Endothelial cell of umbilical vein (primary cell): Measurements from ENCODE around the gene SAMD11. TPM values are rescaled to one million over a fixed set of nuclear protein-coding genes. Genes with fewer than 3 reads are reported as not detected.

Experiments used
- BruUV-seq: library from RNA; stranded (reverse); fragments of 400-500 nt; replicated peaks from 2 replicates; lab custom pipeline; 2021; lab: Mats Ljungman, UMichigan
- CTCF ChIA-PET: fragments of 300-600, 350-600 bp; sonication (Branson Sonifier 250); formaldehyde crosslinking; loops from one replicate; lab custom pipeline; 2021; ENCODE audit warnings: antibody characterized with exemption, inconsistent platforms; lab: Charles Lee
- POLR2A ChIA-PET: fragments of 300-600, 350-600 bp; sonication (Branson Sonifier 250); formaldehyde crosslinking; loops from one replicate; lab custom pipeline; 2021; ENCODE audit warnings: antibody characterized with exemption, inconsistent platforms; lab: Charles Lee
- DNase-seq: peaks from one replicate; pipeline ENCODE4 v3.0.0-alpha.2; 2011; ENCODE audit warnings: low read depth, low spot score
- FAIRE-seq: peaks from 2 replicates; lab custom pipeline; 2011; peaks lifted over from hg19 to GRCh38; lab: Jason Lieb, UNC
- H2AFZ ChIP-seq: 2 replicates; pipeline ENCODE4 v1.6.0; 2012; ENCODE audit warnings: low read depth, low read length, control low read depth, inconsistent platforms
- H3K27ac ChIP-seq: 2 replicates; pipeline ENCODE4 v1.5.1; 2011; ENCODE audit warnings: low read depth, mild to moderate bottlenecking, control low read depth, low read length, moderate library complexity; ENCODE audit not compliant: insufficient read depth
- H3K27me3 ChIP-seq, 2 experiments: 2 replicates each; pipeline versions ENCODE4 v1.6.0 to v1.6.1; 2011; ENCODE audit warnings: low read length in 2 of 2, mixed read lengths in 1 of 2; ENCODE audit not compliant: control insufficient read depth in 2 of 2, insufficient read depth in 2 of 2
- H3K36me3 ChIP-seq, 2 experiments: 2 replicates in 1 of 2; 3 replicates in 1 of 2; pipeline ENCODE4 v1.5.1; 2011; ENCODE audit warnings: low read length in 2 of 2, mild to moderate bottlenecking in 1 of 2, moderate library complexity in 1 of 2; ENCODE audit not compliant: control insufficient read depth in 2 of 2, insufficient read depth in 2 of 2; ENCODE audit errors: extremely low read depth in 1 of 2
- H3K4me1 ChIP-seq: 3 replicates; pipeline ENCODE4 v1.5.1; 2011; ENCODE audit warnings: mild to moderate bottlenecking, low read length; ENCODE audit not compliant: control insufficient read depth, insufficient read depth; ENCODE audit errors: extremely low read depth
- H3K4me2 ChIP-seq: 2 replicates; pipeline ENCODE4 v1.6.1; 2011; ENCODE audit warnings: low read length, control low read depth, mixed read lengths; ENCODE audit not compliant: insufficient read depth
- H3K4me3 ChIP-seq, 3 experiments: fragments of 200-600 bp in 1 of 3; sonication (generic), shearing (Covaris generic) in 1 of 3; replicated peaks in 1 of 3; 2 replicates each; pipeline ENCODE4 v1.5.1; 2011 to 2016; ENCODE audit warnings: control low read depth in 3 of 3, low read length in 3 of 3, mild to moderate bottlenecking in 2 of 3, inconsistent platforms in 1 of 3, low read depth in 1 of 3, moderate library complexity in 1 of 3; ENCODE audit not compliant: insufficient read depth in 1 of 3
- H3K79me2 ChIP-seq: 2 replicates; pipeline ENCODE4 v1.6.0; 2012; ENCODE audit warnings: low read length, inconsistent platforms; ENCODE audit not compliant: control insufficient read depth, insufficient read depth
- H3K9ac ChIP-seq: replicated peaks from 2 replicates; pipeline ENCODE3; 2011; ENCODE audit warnings: low read length, control low read depth; ENCODE audit not compliant: insufficient read depth; ENCODE audit errors: extremely low read depth
- H3K9me1 ChIP-seq: replicated peaks from 3 replicates; pipeline ENCODE4 v1.6.0; 2011; ENCODE audit warnings: mild to moderate bottlenecking, low read length; ENCODE audit not compliant: control insufficient read depth, insufficient read depth; ENCODE audit errors: extremely low read depth
- H3K9me3 ChIP-seq: replicated peaks from 2 replicates; pipeline ENCODE4 v1.5.1; 2012; ENCODE audit warnings: low read length, inconsistent platforms; ENCODE audit not compliant: control insufficient read depth, insufficient read depth
- H4K20me1 ChIP-seq: replicated peaks from 2 replicates; pipeline ENCODE3; 2011; ENCODE audit warnings: mild to moderate bottlenecking, low read length; ENCODE audit not compliant: control insufficient read depth, insufficient read depth; ENCODE audit errors: extremely low read depth
- CTCF ChIP-seq, 2 donors: IDR thresholded peaks; 1 replicate in 1 of 2; 2 replicates in 1 of 2; pipeline ENCODE4 v1.5.1; 2011; ENCODE audit warnings: low read length in 2 of 2, mild to moderate bottlenecking in 2 of 2, moderate library complexity in 2 of 2, control low read depth in 1 of 2, inconsistent platforms in 1 of 2, low read depth in 1 of 2; ENCODE audit not compliant: insufficient read depth in 1 of 2; ENCODE audit errors: extremely low read depth in 1 of 2
- EZH2 ChIP-seq: IDR thresholded peaks from 2 replicates; pipeline ENCODE4 v1.6.1; 2012; ENCODE audit warnings: borderline replicate concordance, low read depth, mild to moderate bottlenecking, moderate library complexity, low read length, inconsistent platforms; ENCODE audit not compliant: severe bottlenecking
- FOS ChIP-seq: IDR thresholded peaks from 2 replicates; pipeline ENCODE4 v1.6.1; 2011; ENCODE audit warnings: mild to moderate bottlenecking, low read length, moderate library complexity, borderline replicate concordance; ENCODE audit not compliant: insufficient read depth
- JUN ChIP-seq: IDR thresholded peaks from 2 replicates; pipeline ENCODE4 v1.6.1; 2011; ENCODE audit warnings: borderline replicate concordance, low read depth; ENCODE audit not compliant: insufficient read length, insufficient read depth
- MAX ChIP-seq: IDR thresholded peaks from 2 replicates; pipeline ENCODE4 v1.6.1; 2011; ENCODE audit not compliant: insufficient read depth, insufficient read length
- MYC ChIP-seq: IDR thresholded peaks from one replicate; pipeline ENCODE4 v1.6.1; 2011; ENCODE audit warnings: mild to moderate bottlenecking, low read depth, low read length
- dilution Hi-C: fragments of 300-500 bp; cut with MboI; formaldehyde crosslinking; loops from one replicate; pipeline ENCODE4 v1.15.0; 2019; ENCODE audit warnings: low sequenced_read_pairs; ENCODE audit not compliant: extremely low pct_ligation_motif_present
- intact Hi-C: fragments of 100-400 bp; cut with micrococcal nuclease; formaldehyde crosslinking; loops from one replicate; pipeline ENCODE4 v1.10.0; 2022
- polyA plus RNA-seq, 4 experiments: library from polyadenylated mRNA; depleted of rRNA in 3 of 4; stranded (reverse) in 3 of 4; unstranded in 1 of 4; fragments of >200 nt; gene quantifications; 2 replicates each; pipeline versions ENCODE4 v1.2.1 to v1.2.3, GENCODE V29; 2011 to 2012; ENCODE audit warnings: missing spikeins in 1 of 4
- total RNA-seq: library from RNA; stranded (reverse); gene quantifications from 2 replicates; pipeline ENCODE4 v1.2.3, GENCODE V29; 2021

SAMD11 gene
- total and polyA plus RNA-seq, 2 donors (not counting 3 experiments of a cell fraction or from before 2014, with no cell fraction given) = not detected

GRCh38 chr1:914131-914890, 9.4 kb upstream of the SAMD11 start:
- no peaks in the 10 kb centered on the region for H3K4me1 ChIP-seq
- ChIA-PET POLR2A (interaction anchor here (0.7 kb wide), 1 partner anchor 18 kb away, joined by 3 read pairs; no protein-coding TSS in a partner anchor), CTCF (no interaction called here)
- no peak overlapping the region for H3K27ac ChIP-seq
- no peaks in the 10 kb centered on the region for H3K9me1 ChIP-seq
- H3K4me3 ChIP-seq = no peak overlapping the region
- H3K27me3 ChIP-seq = peaks cover 3 to 10% of the 10 kb centered on the region in 2 experiments
- no peaks in the 10 kb centered on the region for H4K20me1 ChIP-seq
- H3K4me2 ChIP-seq = no peak overlapping the region
- no peak for DNase-seq
- intact Hi-C loops (no loop called here), dilution Hi-C loops (no loop called here)
- H3K79me2 ChIP-seq = no peaks in the 10 kb centered on the region
- no peak overlapping the region for H3K9ac ChIP-seq
- FAIRE-seq = no peak
- H3K9me3 ChIP-seq = no peaks in the 10 kb centered on the region
- TF ChIP-seq FOS (no peak), EZH2 (no peak), JUN (no peak), CTCF (IDR thresholded peaks at IDR 0.05; ENCODE audit: extremely low read depth in 1 of 2, insufficient read depth in 1 of 2, low read depth in 1 of 2, low read length in 2 of 2) (no peak), MAX (no peak), MYC (no peak)
- H3K36me3 ChIP-seq = no peaks in the 10 kb centered on the region
- H2AFZ ChIP-seq = no peak overlapping the region
- no TSS peak for BruUV-seq
